ENCODE measurements around the gene LLGL2.
"Not testable (repeated sequence)": the region's sequence is repeated elsewhere in the genome, so short reads cannot be mapped to it uniquely, and the experiment has no call there.

Gene LLGL2, protein sequence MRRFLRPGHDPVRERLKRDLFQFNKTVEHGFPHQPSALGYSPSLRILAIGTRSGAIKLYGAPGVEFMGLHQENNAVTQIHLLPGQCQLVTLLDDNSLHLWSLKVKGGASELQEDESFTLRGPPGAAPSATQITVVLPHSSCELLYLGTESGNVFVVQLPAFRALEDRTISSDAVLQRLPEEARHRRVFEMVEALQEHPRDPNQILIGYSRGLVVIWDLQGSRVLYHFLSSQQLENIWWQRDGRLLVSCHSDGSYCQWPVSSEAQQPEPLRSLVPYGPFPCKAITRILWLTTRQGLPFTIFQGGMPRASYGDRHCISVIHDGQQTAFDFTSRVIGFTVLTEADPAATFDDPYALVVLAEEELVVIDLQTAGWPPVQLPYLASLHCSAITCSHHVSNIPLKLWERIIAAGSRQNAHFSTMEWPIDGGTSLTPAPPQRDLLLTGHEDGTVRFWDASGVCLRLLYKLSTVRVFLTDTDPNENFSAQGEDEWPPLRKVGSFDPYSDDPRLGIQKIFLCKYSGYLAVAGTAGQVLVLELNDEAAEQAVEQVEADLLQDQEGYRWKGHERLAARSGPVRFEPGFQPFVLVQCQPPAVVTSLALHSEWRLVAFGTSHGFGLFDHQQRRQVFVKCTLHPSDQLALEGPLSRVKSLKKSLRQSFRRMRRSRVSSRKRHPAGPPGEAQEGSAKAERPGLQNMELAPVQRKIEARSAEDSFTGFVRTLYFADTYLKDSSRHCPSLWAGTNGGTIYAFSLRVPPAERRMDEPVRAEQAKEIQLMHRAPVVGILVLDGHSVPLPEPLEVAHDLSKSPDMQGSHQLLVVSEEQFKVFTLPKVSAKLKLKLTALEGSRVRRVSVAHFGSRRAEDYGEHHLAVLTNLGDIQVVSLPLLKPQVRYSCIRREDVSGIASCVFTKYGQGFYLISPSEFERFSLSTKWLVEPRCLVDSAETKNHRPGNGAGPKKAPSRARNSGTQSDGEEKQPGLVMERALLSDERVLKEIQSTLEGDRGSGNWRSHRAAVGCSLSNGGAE

GRCh38 chr17:75524970-75525805 lies at the start of gene LLGL2:
TSS of gene LLGL2 (plus strand) at chr17:75525697. CDS start at chr17:75543427, 17,730 bp downstream.
- peak; percentile 76 for DNase-seq

- no peak for DNase-seq
Observed at GRCh38 chr17:75475851-75476250, 49.6 kb upstream of the LLGL2 start.

DNA sequence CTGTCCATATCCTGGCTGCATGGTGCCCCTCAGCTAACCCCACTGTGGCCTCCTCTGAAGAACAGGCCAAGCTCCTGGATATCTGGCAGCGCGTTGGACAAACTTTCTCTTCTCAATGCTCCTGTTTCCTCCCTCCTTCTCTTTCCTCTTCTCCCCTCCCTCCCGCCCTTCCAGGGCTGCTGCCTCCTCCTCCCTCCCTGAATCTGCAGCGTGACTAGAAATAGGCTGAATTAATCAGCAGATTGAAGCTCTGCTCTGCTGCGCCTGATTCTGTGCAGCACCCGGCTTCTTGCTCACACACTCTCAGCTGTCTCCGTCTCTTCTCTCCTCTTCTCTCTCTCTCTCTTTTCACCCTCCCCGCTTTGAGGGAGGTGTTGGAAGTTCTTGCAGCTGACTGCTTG lies 49.2 kb upstream of the LLGL2 start:
- DNase-seq: no peak

GRCh38 chr17:75476752-75477489 lies 48.6 kb upstream of the LLGL2 start:
- no peak for DNase-seq

DNA sequence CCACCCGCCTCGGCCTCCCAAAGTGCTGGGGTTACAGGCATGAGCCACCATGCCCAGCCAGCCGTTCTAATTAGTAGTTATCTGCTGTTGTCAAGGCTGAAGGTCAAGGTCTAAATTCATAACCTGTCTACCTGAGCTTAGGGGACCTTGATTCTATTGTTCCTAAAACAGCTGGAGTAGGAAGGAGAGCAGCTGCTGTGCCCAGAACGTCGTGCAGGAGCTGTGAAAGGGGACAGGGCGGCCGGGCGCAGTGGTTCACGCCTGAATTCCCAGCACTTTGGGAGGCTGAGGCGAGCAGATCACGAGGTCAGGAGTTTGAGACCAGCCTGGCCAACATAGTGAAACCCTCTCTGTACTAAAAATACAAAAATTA lies 48.0 kb upstream of the LLGL2 start:
- DNase-seq: not testable (repeated sequence)

GRCh38 chr17:75478508-75478907 lies 47.0 kb upstream of the LLGL2 start:
- no peak for DNase-seq

DNA sequence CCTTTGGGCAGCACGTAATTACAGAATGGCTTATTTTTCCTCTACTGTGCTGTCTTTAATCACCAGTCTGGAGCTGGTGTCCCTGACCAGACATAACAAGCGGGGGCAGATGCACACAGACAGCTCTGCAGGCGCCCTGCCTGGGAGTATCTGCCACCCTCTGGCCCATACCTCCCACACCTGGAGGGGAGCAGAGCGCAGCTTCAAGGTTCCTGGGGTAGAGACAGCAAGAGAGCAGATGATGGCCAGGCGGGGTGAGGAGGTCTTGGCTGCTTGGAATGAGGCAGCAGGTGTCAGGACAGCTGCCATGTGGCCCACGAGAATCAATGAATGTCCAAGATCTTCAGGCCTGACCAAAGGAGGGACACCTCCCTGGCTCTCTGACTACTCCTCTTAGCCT lies 45.2 kb upstream of the LLGL2 start:
- DNase-seq: no peak

- DNase-seq: no peak
Observed at GRCh38 chr17:75481194-75482068, 44.1 kb upstream of the LLGL2 start.

DNA sequence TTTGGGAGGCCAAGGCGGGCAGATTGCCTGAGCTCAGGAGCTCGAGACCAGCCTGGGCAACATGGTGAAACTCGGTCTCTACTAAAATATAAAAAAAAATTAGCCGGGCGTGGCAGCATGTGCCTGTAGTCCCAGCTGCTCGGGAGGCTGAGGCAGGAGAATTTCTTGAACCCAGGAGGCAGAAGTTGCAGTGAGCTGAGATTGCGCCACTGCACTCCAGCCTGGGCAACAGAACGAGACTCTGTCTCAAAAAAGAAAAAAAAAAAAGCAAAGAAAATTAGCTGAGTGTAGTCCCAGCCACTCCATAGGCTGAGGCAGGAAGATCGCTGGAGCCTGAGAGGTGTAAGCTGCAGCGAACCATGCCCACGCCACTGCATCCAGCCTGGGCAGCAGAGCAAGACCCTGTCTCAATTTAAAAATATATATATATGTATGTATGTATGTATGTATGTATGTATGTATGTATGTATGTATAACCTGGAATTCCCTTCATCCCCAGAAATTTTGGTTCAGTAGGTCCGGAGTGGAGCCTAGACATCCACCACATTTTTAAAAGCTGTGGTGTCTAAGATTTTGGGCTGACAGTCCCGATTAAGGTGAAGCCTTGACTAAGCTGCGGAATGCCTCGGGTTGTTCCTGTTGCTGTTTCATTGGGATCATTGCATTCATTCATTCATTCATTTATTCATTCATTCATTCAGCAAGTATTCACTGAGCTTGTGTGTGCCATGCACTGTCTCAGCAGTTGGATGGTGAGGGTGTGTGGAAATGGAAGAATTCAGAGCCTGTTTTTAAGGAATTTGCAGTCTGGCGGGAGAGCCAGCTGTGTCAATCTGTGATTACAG lies 43.2 kb upstream of the LLGL2 start:
- DNase-seq: no peak

DNA sequence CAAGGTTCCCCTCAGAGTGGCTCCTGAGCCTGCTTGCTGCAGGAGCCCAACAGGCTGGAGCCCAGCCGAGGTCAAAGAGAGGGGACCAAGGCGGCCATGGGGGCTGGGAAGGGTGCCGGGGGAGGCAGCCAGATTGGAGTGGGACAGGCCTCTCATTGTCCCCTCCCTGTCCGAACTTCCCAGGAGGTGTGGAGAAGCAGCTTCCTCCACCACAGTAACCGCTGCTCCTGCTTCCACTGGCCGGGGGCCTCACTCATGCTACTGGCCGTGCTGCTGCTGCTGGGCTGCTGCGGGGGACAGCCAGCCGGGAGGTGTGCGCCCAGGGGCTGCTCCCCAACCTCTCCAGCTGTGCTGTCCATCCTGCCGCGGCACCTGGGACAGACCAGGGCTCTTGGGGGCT lies 39.8 kb upstream of the LLGL2 start:
- no peak for DNase-seq

GRCh38 chr17:75486151-75486550 lies 39.3 kb upstream of the LLGL2 start:
- no peak for DNase-seq

GRCh38 chr17:75486951-75487350 lies 38.5 kb upstream of the LLGL2 start:
- DNase-seq: no peak

DNA sequence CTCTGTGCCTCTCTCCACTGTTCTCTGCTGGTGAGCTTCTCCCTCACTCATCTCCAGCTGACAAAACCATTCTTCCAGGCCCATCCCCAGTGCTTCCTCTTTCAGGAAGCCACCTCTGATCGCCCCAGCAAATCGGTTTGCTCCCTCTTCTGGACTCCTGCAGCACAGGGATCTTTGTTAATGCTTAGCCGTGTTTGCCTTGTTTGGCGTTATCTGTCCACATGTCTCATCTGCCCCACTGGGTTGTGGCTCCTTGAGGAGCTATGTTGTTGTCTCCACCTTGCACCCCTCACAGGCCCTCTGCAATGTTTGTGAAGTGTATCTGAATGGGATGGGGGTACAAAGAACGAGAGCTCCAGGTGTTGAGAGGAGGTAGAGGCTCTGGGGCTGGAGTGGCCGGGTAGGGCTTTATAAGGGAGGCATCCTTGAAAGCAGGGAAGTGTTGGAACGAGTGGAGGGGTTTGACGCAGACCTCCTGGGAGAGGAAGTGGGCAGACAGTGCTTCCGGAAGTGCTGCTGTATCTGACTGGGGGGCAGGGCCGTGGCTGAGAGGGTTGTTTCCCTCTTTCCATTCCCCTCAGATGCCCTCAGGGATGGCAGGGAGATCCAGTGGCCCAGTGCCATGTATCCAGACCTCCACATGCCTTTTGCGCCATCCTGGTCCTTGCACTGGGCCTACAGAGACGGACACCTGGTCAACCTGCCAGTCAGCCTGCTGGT lies 38.0 kb upstream of the LLGL2 start:
- peak; percentile 51 for DNase-seq

- no peak for DNase-seq
Observed at GRCh38 chr17:75488693-75489510, 36.6 kb upstream of the LLGL2 start.

- DNase-seq: no peak
Observed at GRCh38 chr17:75489511-75489955, 36.0 kb upstream of the LLGL2 start.

DNA sequence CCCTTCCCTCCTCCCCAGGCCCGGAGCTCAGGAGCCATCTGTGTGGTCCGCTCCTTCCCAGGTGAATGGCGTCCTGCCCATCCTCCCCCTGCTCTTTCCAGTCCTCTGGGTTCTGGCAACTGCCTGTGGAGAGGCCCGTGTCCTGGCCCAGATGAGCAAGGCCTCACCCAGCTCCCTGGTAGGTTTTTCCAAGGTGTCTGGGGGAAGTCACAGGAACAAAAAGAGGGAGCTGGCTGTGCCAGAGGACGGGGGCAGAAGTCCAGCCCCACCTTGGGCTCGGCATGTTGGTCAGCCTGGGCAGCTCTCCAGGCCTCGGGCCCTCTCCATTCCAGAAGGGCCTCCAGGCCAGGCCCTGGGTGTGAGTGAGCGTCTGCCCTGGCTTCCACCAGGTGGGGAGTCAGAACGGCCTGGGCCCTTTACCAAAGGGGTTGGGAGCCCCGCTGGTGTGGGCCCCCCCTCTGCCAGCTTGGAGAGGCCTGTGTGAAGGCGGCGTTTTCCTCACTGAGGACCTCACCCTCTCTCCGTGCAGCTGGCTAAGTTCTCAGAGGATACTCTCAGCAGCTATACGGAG lies 35.2 kb upstream of the LLGL2 start:
- DNase-seq: no peak

- DNase-seq: no peak
Observed at GRCh38 chr17:75490953-75491649, 34.4 kb upstream of the LLGL2 start.

All from activated CD4-positive, alpha-beta T cell treated with anti-CD3 and anti-CD28 coated beads, Interleukin-2, amount 50 U/mL, for 16 hours (primary cell).